ENCODE data around the gene NBEAL1.

The NBEAL1 gene

DNA sequence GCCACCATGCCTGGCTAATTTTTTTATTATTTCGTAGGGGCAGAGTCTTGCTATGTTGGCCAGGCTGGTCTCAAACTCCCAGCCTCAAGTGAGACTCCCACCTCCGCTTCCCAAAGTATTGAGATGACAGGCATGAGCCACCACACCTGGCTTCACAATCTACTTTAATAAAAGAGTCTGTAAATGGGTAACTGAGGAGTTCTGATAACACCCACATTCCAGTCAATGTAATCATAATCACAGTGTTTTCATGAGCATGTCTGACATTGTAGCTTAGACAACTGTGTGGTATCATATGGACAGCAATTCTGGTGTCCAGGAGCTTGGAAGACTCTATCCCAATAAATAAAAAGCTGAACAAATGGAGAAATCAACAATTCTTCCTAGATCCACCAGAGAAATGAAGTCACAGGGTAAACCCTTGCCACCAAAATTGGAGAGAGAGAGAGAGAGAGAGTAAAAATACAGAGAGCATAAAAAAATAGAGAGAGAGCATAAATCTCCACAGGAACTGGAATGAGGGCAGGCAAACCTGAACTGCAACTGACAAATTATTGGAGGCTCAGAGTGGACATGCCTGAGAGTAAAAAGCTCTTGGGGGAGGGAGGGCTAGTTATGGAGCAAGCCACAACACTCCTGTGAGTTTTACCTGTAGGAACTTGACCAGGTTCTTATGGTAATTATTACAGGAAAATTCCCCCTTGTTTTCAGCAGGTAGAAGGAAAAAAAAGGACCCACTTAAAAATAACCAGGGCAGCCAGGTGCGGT lies 12.4 kb upstream of the NBEAL1 start:
- H3K23ac ChIP-seq (ENCODE audit: low read depth, low read length, poor library complexity), result no peak overlapping the region
- DNase-seq (ENCODE audit: low spot score), result no peak
- H3K18ac ChIP-seq (ENCODE audit: low read length), result no peak overlapping the region
- no peaks in the 10 kb centered on the region for H3K36me3 ChIP-seq (replicated peaks in 1 of 2; ENCODE audit: control insufficient read depth in 2 of 2, insufficient read depth in 2 of 2, low read length in 2 of 2)
- H2AK5ac ChIP-seq (ENCODE audit: low read depth, low read length), result no peak overlapping the region
- H3K79me1 ChIP-seq (ENCODE audit: low read depth, low read length), result no peaks in the 10 kb centered on the region
- no peak overlapping the region for H2BK120ac ChIP-seq (ENCODE audit: low read depth, low read length)
- H4K91ac ChIP-seq (ENCODE audit: low read depth, low read length, poor library complexity), result no peak overlapping the region
- no peak overlapping the region for H4K8ac ChIP-seq (ENCODE audit: low read depth, low read length)
- no peaks in the 10 kb centered on the region for H3K4me1 ChIP-seq (ENCODE audit: control insufficient read depth in 2 of 2, insufficient read depth in 1 of 2, low read depth in 1 of 2, low read length in 2 of 2)
- H3K14ac ChIP-seq (ENCODE audit: low read length), result no peak overlapping the region
- no peak overlapping the region for H2BK15ac ChIP-seq (ENCODE audit: low read length)
- WGBS, 2 donors (ENCODE audit: extremely low coverage in 2 of 2, insufficient read length in 2 of 2, insufficient replicate concordance in 1 of 2), result no CpG with 5 or more reads among the region's 3 CpGs
- H3K9ac ChIP-seq (ENCODE audit: low read depth, low read length, poor library complexity), result no peak overlapping the region
- no peaks in the 10 kb centered on the region for H3K27me3 ChIP-seq (ENCODE audit: control insufficient read depth in 3 of 3, insufficient read depth in 3 of 3, low read depth in 1 of 3, low read length in 3 of 3)
- H2BK12ac ChIP-seq (ENCODE audit: low read length), result no peak overlapping the region
- H2AFZ ChIP-seq (ENCODE audit: low read length), result no peak overlapping the region
- no peaks in the 10 kb centered on the region for H3K9me3 ChIP-seq (replicated peaks in 1 of 2; ENCODE audit: control insufficient read depth in 2 of 2, insufficient read depth in 1 of 2, low read depth in 1 of 2, low read length in 2 of 2)
- H2BK5ac ChIP-seq (ENCODE audit: low read length), result no peak overlapping the region
- H3K4me3 ChIP-seq (ENCODE audit: low read length in 2 of 2), result no peak overlapping the region
- H3K27ac ChIP-seq (replicated peaks; ENCODE audit: low read length), result no peak overlapping the region
- no peak overlapping the region for H3K4ac ChIP-seq (ENCODE audit: low read length)
- H3K4me2 ChIP-seq (ENCODE audit: insufficient read depth, low read length, poor library complexity, severe bottlenecking), result no peak overlapping the region

DNA sequence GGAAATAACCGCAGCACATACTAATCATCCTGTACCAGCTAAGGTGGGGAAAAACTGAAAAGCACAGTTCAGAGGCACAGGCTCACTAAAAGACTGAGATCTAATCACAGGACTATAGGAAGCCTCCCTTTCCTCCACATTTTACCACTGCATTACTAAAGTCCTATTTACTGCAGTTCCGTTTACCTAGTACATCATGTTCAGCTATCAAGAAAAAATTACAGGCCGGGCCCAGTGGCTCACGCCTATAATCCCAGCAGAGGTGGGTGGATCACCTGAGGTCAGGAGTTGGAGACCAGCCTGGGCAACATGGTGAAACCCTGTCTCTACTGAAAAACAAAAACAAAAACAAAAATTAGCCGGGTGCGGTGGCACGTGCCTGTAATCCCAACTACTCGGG lies 11.0 kb upstream of the NBEAL1 start:
- H3K9me3 ChIP-seq (replicated peaks in 1 of 2; ENCODE audit: control insufficient read depth in 2 of 2, insufficient read depth in 1 of 2, low read depth in 1 of 2, low read length in 2 of 2), result no peaks in the 10 kb centered on the region
- H3K79me1 ChIP-seq (ENCODE audit: low read depth, low read length), result no peaks in the 10 kb centered on the region
- H3K18ac ChIP-seq (ENCODE audit: low read length), result no peak overlapping the region
- H3K4ac ChIP-seq (ENCODE audit: low read length), result no peak overlapping the region
- no peaks in the 10 kb centered on the region for H3K36me3 ChIP-seq (replicated peaks in 1 of 2; ENCODE audit: control insufficient read depth in 2 of 2, insufficient read depth in 2 of 2, low read length in 2 of 2)
- H3K4me3 ChIP-seq (ENCODE audit: low read length in 2 of 2), result no peak overlapping the region
- no peak overlapping the region for H2BK15ac ChIP-seq (ENCODE audit: low read length)
- H2AK5ac ChIP-seq (ENCODE audit: low read depth, low read length), result no peak overlapping the region
- H2BK5ac ChIP-seq (ENCODE audit: low read length), result no peak overlapping the region
- H2AFZ ChIP-seq (ENCODE audit: low read length), result no peak overlapping the region
- H2BK120ac ChIP-seq (ENCODE audit: low read depth, low read length), result no peak overlapping the region
- H3K4me1 ChIP-seq (ENCODE audit: control insufficient read depth in 2 of 2, insufficient read depth in 1 of 2, low read depth in 1 of 2, low read length in 2 of 2), result no peaks in the 10 kb centered on the region
- H3K27ac ChIP-seq (replicated peaks; ENCODE audit: low read length), result no peak overlapping the region
- no peak overlapping the region for H3K23ac ChIP-seq (ENCODE audit: low read depth, low read length, poor library complexity)
- no peak overlapping the region for H2BK12ac ChIP-seq (ENCODE audit: low read length)
- H3K4me2 ChIP-seq (ENCODE audit: insufficient read depth, low read length, poor library complexity, severe bottlenecking), result no peak overlapping the region
- no peaks in the 10 kb centered on the region for H3K27me3 ChIP-seq (ENCODE audit: control insufficient read depth in 3 of 3, insufficient read depth in 3 of 3, low read depth in 1 of 3, low read length in 3 of 3)
- H4K91ac ChIP-seq (ENCODE audit: low read depth, low read length, poor library complexity), result no peak overlapping the region
- H3K9ac ChIP-seq (ENCODE audit: low read depth, low read length, poor library complexity), result no peak overlapping the region
- DNase-seq (ENCODE audit: low spot score), result no peak
- H4K8ac ChIP-seq (ENCODE audit: low read depth, low read length), result no peak overlapping the region
- no CpG with 5 or more reads among the region's 8 CpGs for WGBS, 2 donors (ENCODE audit: extremely low coverage in 2 of 2, insufficient read length in 2 of 2, insufficient replicate concordance in 1 of 2)
- no peak overlapping the region for H3K14ac ChIP-seq (ENCODE audit: low read length)

DNA sequence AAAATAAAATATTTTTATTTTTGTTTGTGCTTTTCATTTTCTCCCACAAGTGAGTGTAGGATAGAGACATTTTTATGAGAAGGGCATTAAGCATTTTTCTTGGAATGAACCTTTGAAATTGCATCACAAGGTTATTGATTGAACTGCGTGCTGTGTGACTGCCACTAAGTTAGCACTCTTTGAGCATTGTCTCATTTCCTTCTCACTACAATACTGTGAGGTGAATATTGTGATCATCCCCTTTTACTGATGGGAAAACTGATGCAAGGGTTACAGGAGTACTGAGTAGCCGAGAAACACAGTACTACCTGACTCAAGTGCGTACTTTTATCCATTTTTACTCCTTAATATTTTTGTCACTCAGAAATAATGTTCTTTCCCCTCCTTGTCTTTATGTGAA lies 2.0 kb downstream of the NBEAL1 start:
- Histone ChIP-seq H2AFZ (ENCODE audit: low read length) (no peak overlapping the region), H3K4me3 (ENCODE audit: low read length in 2 of 2) (no peak overlapping the region), H3K14ac (ENCODE audit: low read length) (no peak overlapping the region), H4K8ac (ENCODE audit: low read depth, low read length) (no peak overlapping the region), H3K9ac (ENCODE audit: low read depth, low read length, poor library complexity) (no peak overlapping the region), H3K79me1 (ENCODE audit: low read depth, low read length) (no peaks in the 10 kb centered on the region), H4K91ac (ENCODE audit: low read depth, low read length, poor library complexity) (no peak overlapping the region), H3K27ac (replicated peaks; ENCODE audit: low read length) (no peak overlapping the region), H2BK5ac (ENCODE audit: low read length) (no peak overlapping the region), H3K4me2 (ENCODE audit: insufficient read depth, low read length, poor library complexity, severe bottlenecking) (no peak overlapping the region), H2BK15ac (ENCODE audit: low read length) (no peak overlapping the region), H3K36me3 (replicated peaks in 1 of 2; ENCODE audit: control insufficient read depth in 2 of 2, insufficient read depth in 2 of 2, low read length in 2 of 2) (peaks cover 0 to 3% of the 10 kb centered on the region in 2 donors), H3K27me3 (ENCODE audit: control insufficient read depth in 3 of 3, insufficient read depth in 3 of 3, low read depth in 1 of 3, low read length in 3 of 3) (no peaks in the 10 kb centered on the region), H2AK5ac (ENCODE audit: low read depth, low read length) (no peak overlapping the region), H3K23ac (ENCODE audit: low read depth, low read length, poor library complexity) (no peak overlapping the region), H3K9me3 (replicated peaks in 1 of 2; ENCODE audit: control insufficient read depth in 2 of 2, insufficient read depth in 1 of 2, low read depth in 1 of 2, low read length in 2 of 2) (no peaks in the 10 kb centered on the region), H2BK120ac (ENCODE audit: low read depth, low read length) (no peak overlapping the region), H3K18ac (ENCODE audit: low read length) (no peak overlapping the region), H2BK12ac (ENCODE audit: low read length) (no peak overlapping the region), H3K4ac (ENCODE audit: low read length) (no peak overlapping the region), H3K4me1 (ENCODE audit: control insufficient read depth in 2 of 2, insufficient read depth in 1 of 2, low read depth in 1 of 2, low read length in 2 of 2) (peaks cover 3 to 20% of the 10 kb centered on the region in 2 donors)
- no CpG with 5 or more reads among the region's 3 CpGs for WGBS, 2 donors (ENCODE audit: extremely low coverage in 2 of 2, insufficient read length in 2 of 2, insufficient replicate concordance in 1 of 2)
- DNase-seq (ENCODE audit: low spot score), result no peak

DNA sequence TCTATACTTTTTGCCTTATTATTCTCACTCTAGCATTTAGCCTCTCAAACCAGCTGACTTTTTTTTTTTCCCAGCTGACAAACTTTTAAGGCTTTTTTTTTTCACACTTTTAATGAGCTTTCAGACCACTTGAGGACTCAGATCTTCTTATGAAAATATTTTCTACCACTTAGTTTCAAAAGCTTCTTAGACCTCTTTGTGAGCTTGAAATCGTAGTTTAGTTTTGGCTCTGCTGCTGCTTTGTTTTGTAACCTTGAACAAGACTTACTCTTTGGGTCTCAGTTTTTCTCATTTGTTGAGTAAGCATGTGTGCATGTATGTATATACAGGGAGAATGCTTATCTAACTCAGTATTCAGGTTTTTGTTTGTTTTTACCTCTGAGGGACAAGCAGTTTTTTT lies 3.5 kb downstream of the NBEAL1 start:
- H4K8ac ChIP-seq (ENCODE audit: low read depth, low read length), result no peak overlapping the region
- peaks cover 3 to 18% of the 10 kb centered on the region in 2 donors for H3K4me1 ChIP-seq (ENCODE audit: control insufficient read depth in 2 of 2, insufficient read depth in 1 of 2, low read depth in 1 of 2, low read length in 2 of 2)
- WGBS, 2 donors (ENCODE audit: extremely low coverage in 2 of 2, insufficient read length in 2 of 2, insufficient replicate concordance in 1 of 2), result no CpG with 5 or more reads among the region's 1 CpG

More for the DNA sequence above, 3.5 kb downstream of the NBEAL1 start:
- H3K23ac ChIP-seq (ENCODE audit: low read depth, low read length, poor library complexity), result no peak overlapping the region
- H2AK5ac ChIP-seq (ENCODE audit: low read depth, low read length), result no peak overlapping the region
- H3K4me2 ChIP-seq (ENCODE audit: insufficient read depth, low read length, poor library complexity, severe bottlenecking), result no peak overlapping the region
- H2BK12ac ChIP-seq (ENCODE audit: low read length), result no peak overlapping the region
- no peak for DNase-seq (ENCODE audit: low spot score)
- no peaks in the 10 kb centered on the region for H3K27me3 ChIP-seq (ENCODE audit: control insufficient read depth in 3 of 3, insufficient read depth in 3 of 3, low read depth in 1 of 3, low read length in 3 of 3)
- peak overlapping the region; percentile 27 for H2AFZ ChIP-seq (ENCODE audit: low read length)
- no peak overlapping the region for H2BK5ac ChIP-seq (ENCODE audit: low read length)
- no peaks in the 10 kb centered on the region for H3K9me3 ChIP-seq (replicated peaks in 1 of 2; ENCODE audit: control insufficient read depth in 2 of 2, insufficient read depth in 1 of 2, low read depth in 1 of 2, low read length in 2 of 2)
- H2BK120ac ChIP-seq (ENCODE audit: low read depth, low read length), result no peak overlapping the region
- peaks cover 0 to 3% of the 10 kb centered on the region in 2 donors for H3K36me3 ChIP-seq (replicated peaks in 1 of 2; ENCODE audit: control insufficient read depth in 2 of 2, insufficient read depth in 2 of 2, low read length in 2 of 2)
- H2BK15ac ChIP-seq (ENCODE audit: low read length), result no peak overlapping the region
- no peak overlapping the region for H3K27ac ChIP-seq (replicated peaks; ENCODE audit: low read length)
- no peak overlapping the region for H3K14ac ChIP-seq (ENCODE audit: low read length)
- no peak overlapping the region for H3K9ac ChIP-seq (ENCODE audit: low read depth, low read length, poor library complexity)
- H3K79me1 ChIP-seq (ENCODE audit: low read depth, low read length), result no peaks in the 10 kb centered on the region
- H3K18ac ChIP-seq (ENCODE audit: low read length), result no peak overlapping the region
- no peak overlapping the region for H4K91ac ChIP-seq (ENCODE audit: low read depth, low read length, poor library complexity)
- H3K4ac ChIP-seq (ENCODE audit: low read length), result no peak overlapping the region
- H3K4me3 ChIP-seq (ENCODE audit: low read length in 2 of 2), result peak overlapping the region in 1 of 2 donors; percentile 25
